NCI-H526 (cell line): Measurements from ENCODE around the gene MKI67.

Source experiments
- DNase-seq, 2 experiments: peaks; one replicate each; lab custom pipeline; 2025; lab: John Stamatoyannopoulos, UW

MKI67 gene

GRCh38 chr10:128051548-128051947 is 74.7 kb downstream of the MKI67 start:
- no peak for DNase-seq

- no peak for DNase-seq
Measured at GRCh38 chr10:128050936-128051335, 75.3 kb downstream of the MKI67 start.

- no peak for DNase-seq
Measured at GRCh38 chr10:128050121-128050516, 76.1 kb downstream of the MKI67 start.

- DNase-seq, result no peak
Measured at GRCh38 chr10:128049226-128050120, 76.8 kb downstream of the MKI67 start.

GRCh38 chr10:128048819-128049210 is 77.4 kb downstream of the MKI67 start:
- DNase-seq, result no peak

GRCh38 chr10:128047991-128048818 is 78.0 kb downstream of the MKI67 start:
- DNase-seq, result no peak

- DNase-seq, result no peak
Measured at GRCh38 chr10:128047351-128047750, 78.9 kb downstream of the MKI67 start.

GRCh38 chr10:128046953-128047290 is 79.3 kb downstream of the MKI67 start:
- DNase-seq, result no peak
